DOHH2 (cell line): ENCODE data around the gene CPNE5.

ENCODE experiments used
- H3F3A ChIP-seq: fragments of 200-600 bp; sonication (generic), shearing (Covaris generic); 2 replicates; pipeline ENCODE4 v1.6.0; 2016; ENCODE audit warnings: antibody characterized with exemption, mild to moderate bottlenecking; ENCODE audit not compliant: control insufficient read depth, insufficient read depth
- H3K27ac ChIP-seq: fragments of 200-600 bp; sonication (generic); 2 replicates; pipeline ENCODE4 v1.5.1; 2014; ENCODE audit warnings: low read depth, mild to moderate bottlenecking, low read length, moderate library complexity
- H3K27me3 ChIP-seq: fragments of 200-600 bp; sonication (generic); 2 replicates; pipeline ENCODE4 v1.6.1; 2014; ENCODE audit warnings: mild to moderate bottlenecking, low read length, mixed read lengths; ENCODE audit not compliant: control insufficient read depth
- H3K36me3 ChIP-seq: fragments of 200-600 bp; sonication (generic); 2 replicates; pipeline ENCODE4 v1.6.1; 2014; ENCODE audit warnings: mild to moderate bottlenecking, low read length, moderate library complexity, mixed read lengths; ENCODE audit not compliant: control insufficient read depth
- H3K4me1 ChIP-seq: fragments of 200-600 bp; sonication (generic); 2 replicates; pipeline ENCODE4 v1.6.1; 2014; ENCODE audit warnings: mild to moderate bottlenecking, low read length, mixed read lengths; ENCODE audit not compliant: control insufficient read depth
- H3K4me2 ChIP-seq: fragments of 200-600 bp; sonication (generic); 2 replicates; pipeline ENCODE4 v1.6.0; 2014; ENCODE audit warnings: mild to moderate bottlenecking, low read length, moderate library complexity
- H3K4me3 ChIP-seq: fragments of 200-600 bp; sonication (generic); 2 replicates; pipeline ENCODE4 v1.5.1; 2014; ENCODE audit warnings: mild to moderate bottlenecking, low read length, mixed read lengths
- H3K79me2 ChIP-seq: fragments of 200-600 bp; sonication (generic); 2 replicates; pipeline ENCODE4 v1.6.1; 2014; ENCODE audit warnings: mild to moderate bottlenecking, low read length, mixed read lengths; ENCODE audit not compliant: control insufficient read depth
- H3K9me2 ChIP-seq: fragments of 200-600 bp; sonication (generic); replicated peaks from 2 replicates; pipeline ENCODE4 v1.6.1; 2014; ENCODE audit warnings: mild to moderate bottlenecking, low read length, mixed read lengths; ENCODE audit not compliant: control insufficient read depth
- H3K9me3 ChIP-seq: fragments of 200-600 bp; sonication (generic); 2 replicates; pipeline ENCODE4 v1.6.1; 2014; ENCODE audit warnings: antibody characterized with exemption, low read length, mixed read lengths; ENCODE audit not compliant: control insufficient read depth, insufficient read depth
- H4K20me1 ChIP-seq: fragments of 200-600 bp; sonication (generic); 2 replicates; pipeline ENCODE4 v1.6.0; 2014; ENCODE audit warnings: low read depth, mild to moderate bottlenecking, antibody characterized with exemption, low read length, moderate library complexity; ENCODE audit not compliant: control insufficient read depth, insufficient read depth
- EZH2phosphoT487 ChIP-seq: fragments of 200-600 bp; sonication (generic); IDR thresholded peaks from 2 replicates; pipeline ENCODE4 v1.6.1; 2017; ENCODE audit warnings: borderline replicate concordance, mild to moderate bottlenecking, antibody characterized with exemption, low read length, moderate library complexity, mixed read lengths
- TF ChIP-seq, protein P1 (sequence below): fragments of 200-600 bp; sonication (generic); IDR thresholded peaks from one replicate; pipeline ENCODE4 v1.5.1; 2014; ENCODE audit warnings: antibody characterized with exemption, mild to moderate bottlenecking, low read depth, low read length; ENCODE audit not compliant: poor library complexity, severe bottlenecking

CPNE5 gene

DNA sequence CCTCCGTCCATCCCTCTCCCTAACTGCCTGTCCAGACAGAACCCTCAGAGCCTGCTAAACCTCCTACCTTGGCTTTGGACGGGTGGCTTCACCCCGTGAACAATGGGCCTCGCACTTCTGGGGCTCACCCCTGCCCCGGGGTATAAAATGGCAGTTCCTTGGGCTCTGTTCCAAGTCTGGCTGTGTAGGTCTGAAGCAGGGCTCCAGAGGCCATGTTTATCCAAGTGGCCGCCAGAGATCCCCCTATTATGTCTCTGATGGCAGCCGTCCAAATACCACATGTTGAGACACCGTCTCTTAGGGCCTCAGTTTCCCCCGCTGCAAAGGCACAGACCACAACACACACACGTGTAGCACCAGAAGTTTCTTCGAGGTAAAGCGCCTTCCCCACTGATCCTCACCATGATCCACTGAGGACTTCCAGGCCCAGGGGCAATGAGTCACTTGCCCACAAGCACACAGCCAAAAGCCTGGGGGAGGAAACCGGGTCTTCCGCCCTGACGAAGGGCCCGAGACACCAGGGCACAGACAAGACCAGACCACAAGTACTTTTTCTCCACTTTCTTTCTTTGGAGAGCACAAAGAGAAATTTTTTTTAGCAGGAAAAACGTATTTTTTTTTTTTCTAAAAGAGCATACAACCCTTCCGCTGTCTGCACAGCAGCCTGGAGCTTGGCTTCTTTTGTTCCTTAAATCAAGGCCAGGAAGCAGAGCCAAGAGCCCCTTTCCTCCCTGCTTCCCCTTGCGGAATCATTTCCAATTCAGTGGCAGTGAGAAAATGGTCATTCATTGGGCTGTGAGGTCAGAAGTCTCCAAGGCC lies 11.8 kb downstream of the CPNE5 start:
- H4K20me1 ChIP-seq: no peaks in the 10 kb centered on the region
- no peak for TF ChIP-seq EZH2phosphoT487
- TF ChIP-seq, protein P1, sequence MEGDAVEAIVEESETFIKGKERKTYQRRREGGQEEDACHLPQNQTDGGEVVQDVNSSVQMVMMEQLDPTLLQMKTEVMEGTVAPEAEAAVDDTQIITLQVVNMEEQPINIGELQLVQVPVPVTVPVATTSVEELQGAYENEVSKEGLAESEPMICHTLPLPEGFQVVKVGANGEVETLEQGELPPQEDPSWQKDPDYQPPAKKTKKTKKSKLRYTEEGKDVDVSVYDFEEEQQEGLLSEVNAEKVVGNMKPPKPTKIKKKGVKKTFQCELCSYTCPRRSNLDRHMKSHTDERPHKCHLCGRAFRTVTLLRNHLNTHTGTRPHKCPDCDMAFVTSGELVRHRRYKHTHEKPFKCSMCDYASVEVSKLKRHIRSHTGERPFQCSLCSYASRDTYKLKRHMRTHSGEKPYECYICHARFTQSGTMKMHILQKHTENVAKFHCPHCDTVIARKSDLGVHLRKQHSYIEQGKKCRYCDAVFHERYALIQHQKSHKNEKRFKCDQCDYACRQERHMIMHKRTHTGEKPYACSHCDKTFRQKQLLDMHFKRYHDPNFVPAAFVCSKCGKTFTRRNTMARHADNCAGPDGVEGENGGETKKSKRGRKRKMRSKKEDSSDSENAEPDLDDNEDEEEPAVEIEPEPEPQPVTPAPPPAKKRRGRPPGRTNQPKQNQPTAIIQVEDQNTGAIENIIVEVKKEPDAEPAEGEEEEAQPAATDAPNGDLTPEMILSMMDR: no peak
- H3K4me2 ChIP-seq: no peak overlapping the region
- no peaks in the 10 kb centered on the region for H3K9me3 ChIP-seq
- no peaks in the 10 kb centered on the region for H3K79me2 ChIP-seq
- no peaks in the 10 kb centered on the region for H3K9me2 ChIP-seq
- no peak overlapping the region for H3K27ac ChIP-seq
- no peaks in the 10 kb centered on the region for H3K4me1 ChIP-seq
- peaks cover 5% of the 10 kb centered on the region; the same call in 1 of the 2 replicates for H3K27me3 ChIP-seq
- H3K4me3 ChIP-seq: no peak overlapping the region
- no peaks in the 10 kb centered on the region for H3F3A ChIP-seq
- no peaks in the 10 kb centered on the region for H3K36me3 ChIP-seq

DNA sequence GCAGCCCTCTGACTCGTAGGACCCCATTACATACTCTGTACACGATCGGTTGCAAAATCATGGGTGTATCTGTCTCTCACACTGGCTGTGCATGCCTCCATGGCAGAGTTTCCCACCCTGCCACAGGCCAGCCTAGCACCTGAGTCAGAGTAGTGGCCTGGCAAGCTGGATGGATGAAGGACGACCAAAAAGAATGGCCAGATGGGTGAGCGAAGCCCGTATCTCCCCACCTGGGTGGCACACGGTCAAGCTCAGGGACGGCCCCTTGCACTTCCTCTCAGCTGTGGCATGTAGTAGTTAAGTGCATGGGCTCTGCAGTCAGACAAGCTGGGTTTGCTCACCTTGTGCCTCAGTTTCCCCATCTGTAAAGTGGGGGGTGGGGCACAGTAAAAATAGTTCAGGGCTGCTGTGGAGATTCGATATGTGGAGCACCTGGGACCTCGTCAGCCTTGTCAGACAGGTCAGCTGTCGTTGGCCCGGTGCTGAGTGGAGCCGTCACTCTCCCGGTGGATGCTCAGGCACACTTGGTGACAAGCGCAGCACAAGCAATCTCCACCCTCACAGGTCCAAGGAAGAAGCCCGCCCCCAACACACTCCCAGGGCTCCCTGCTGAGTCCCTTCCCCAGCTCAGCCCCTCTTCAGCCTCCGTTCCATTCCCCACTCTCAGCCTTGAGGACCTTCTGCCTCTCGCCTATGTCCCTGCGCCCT lies 12.6 kb downstream of the CPNE5 start:
- no peaks in the 10 kb centered on the region for H3K9me3 ChIP-seq
- no peaks in the 10 kb centered on the region for H3K36me3 ChIP-seq
- H3K4me2 ChIP-seq: no peak overlapping the region
- H3K4me1 ChIP-seq: no peaks in the 10 kb centered on the region
- no peaks in the 10 kb centered on the region for H3K9me2 ChIP-seq
- H3K27me3 ChIP-seq: peaks cover 5% of the 10 kb centered on the region
- no peaks in the 10 kb centered on the region for H4K20me1 ChIP-seq
- no peak overlapping the region for H3K4me3 ChIP-seq
- no peaks in the 10 kb centered on the region for H3F3A ChIP-seq
- no peaks in the 10 kb centered on the region for H3K79me2 ChIP-seq
- no peak overlapping the region for H3K27ac ChIP-seq
- TF ChIP-seq EZH2phosphoT487: no peak
- TF ChIP-seq, protein P1: no peak

DNA sequence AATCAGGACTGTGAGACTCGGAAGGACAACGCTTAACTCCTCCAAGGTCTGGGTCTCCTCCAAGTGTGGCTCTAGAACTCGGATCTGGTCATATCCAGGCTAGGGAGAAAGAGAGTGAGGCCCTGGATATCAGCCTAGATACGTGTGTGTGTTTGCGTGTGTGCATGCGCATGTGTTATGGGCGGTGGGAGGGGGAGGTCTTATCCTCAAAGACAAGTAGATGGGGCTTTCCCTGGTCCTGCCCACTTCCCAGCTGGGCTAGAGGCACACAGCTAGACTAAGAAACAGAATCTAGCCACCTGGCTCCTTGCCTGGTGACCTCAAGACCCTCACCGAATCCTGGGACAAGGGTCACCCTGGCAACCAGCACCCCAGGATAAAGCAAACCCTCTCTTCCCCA lies 13.2 kb downstream of the CPNE5 start:
- no peaks in the 10 kb centered on the region for H3K9me2 ChIP-seq
- no peaks in the 10 kb centered on the region for H3K79me2 ChIP-seq
- no peak overlapping the region for H3K4me2 ChIP-seq
- H3K27ac ChIP-seq: no peak overlapping the region
- H3K36me3 ChIP-seq: no peaks in the 10 kb centered on the region
- no peaks in the 10 kb centered on the region for H3F3A ChIP-seq
- TF ChIP-seq, protein P1: no peak
- TF ChIP-seq EZH2phosphoT487: no peak
- H3K4me1 ChIP-seq: no peaks in the 10 kb centered on the region
- no peaks in the 10 kb centered on the region for H4K20me1 ChIP-seq
- no peak overlapping the region for H3K4me3 ChIP-seq
- H3K27me3 ChIP-seq: peaks cover 5% of the 10 kb centered on the region
- H3K9me3 ChIP-seq: no peaks in the 10 kb centered on the region
